Caco-2 (cell line): ENCODE results near the gene BABAM2. TPM values are rescaled to one million over a fixed set of nuclear protein-coding genes. Genes with fewer than 3 reads are reported as not detected.

ENCODE experiments used
- BruUV-seq: library from RNA; stranded (reverse); fragments of 400-500 nt; replicated peaks from 2 replicates; lab custom pipeline; 2021; lab: Mats Ljungman, UMichigan
- CTCF ChIA-PET: fragments of 300-600 bp; sonication (Branson Sonifier 250); formaldehyde crosslinking; loops from one replicate; lab custom pipeline; 2022; ENCODE audit warnings: antibody characterized with exemption; lab: Charles Lee
- POLR2A ChIA-PET: fragments of 300-600 bp; sonication (Branson Sonifier 250); formaldehyde crosslinking; loops from one replicate; lab custom pipeline; 2022; ENCODE audit warnings: antibody characterized with exemption; lab: Charles Lee
- DNase-seq, 2 experiments: peaks; one replicate each; pipeline versions ENCODE4 v3.0.0 to v3.0.0-alpha.2; 2020 to 2022
- H3K27me3 ChIP-seq: replicated peaks from 2 replicates; pipeline ENCODE4 v1.6.0; 2011; ENCODE audit warnings: low read length; ENCODE audit not compliant: control insufficient read depth, insufficient read depth
- H3K36me3 ChIP-seq: 2 replicates; pipeline ENCODE4 v1.5.1; 2011; ENCODE audit warnings: low read length; ENCODE audit not compliant: control insufficient read depth, insufficient read depth
- H3K4me1 ChIP-seq: fragments of 250-450 bp; sonication (Bioruptor Pico); 2 replicates; pipeline ENCODE4 v1.5.1; 2020; ENCODE audit warnings: mild to moderate bottlenecking
- H3K4me3 ChIP-seq: 2 replicates; pipeline ENCODE4 v1.5.1; 2011; ENCODE audit warnings: low read depth, mild to moderate bottlenecking, control low read depth, low read length
- H3K9me3 ChIP-seq: fragments of 250-450 bp; sonication (Bioruptor Pico); 2 replicates; pipeline ENCODE4 v1.5.1; 2020; ENCODE audit warnings: mild to moderate bottlenecking, moderate library complexity
- H3K27ac Mint-ChIP-seq: one replicate; pipeline ENCODE4 v1.8.0; 2022; ENCODE audit warnings: mixed read lengths; ENCODE audit not compliant: unreplicated experiment
- H3K27me3 Mint-ChIP-seq: one replicate; pipeline ENCODE4 v1.8.0; 2022; ENCODE audit warnings: mixed read lengths; ENCODE audit not compliant: insufficient read depth, unreplicated experiment
- H3K36me3 Mint-ChIP-seq: one replicate; pipeline ENCODE4 v1.8.0; 2022; ENCODE audit warnings: mild to moderate bottlenecking, mixed read lengths; ENCODE audit not compliant: insufficient read depth, unreplicated experiment
- H3K4me1 Mint-ChIP-seq: one replicate; pipeline ENCODE4 v1.8.0; 2022; ENCODE audit warnings: low read depth, mixed read lengths; ENCODE audit not compliant: unreplicated experiment
- H3K4me3 Mint-ChIP-seq: one replicate; pipeline ENCODE4 v1.8.0; 2022; ENCODE audit warnings: mild to moderate bottlenecking, moderate library complexity, mixed read lengths; ENCODE audit not compliant: unreplicated experiment
- H3K9me3 Mint-ChIP-seq: one replicate; pipeline ENCODE4 v1.8.0; 2022; ENCODE audit warnings: mixed read lengths; ENCODE audit not compliant: unreplicated experiment
- intact Hi-C: fragments of 100-400 bp; cut with micrococcal nuclease; formaldehyde crosslinking; loops from one replicate; pipeline ENCODE4 v1.10.0; 2022; ENCODE audit not compliant: unreplicated experiment
- total RNA-seq: library from RNA; stranded (reverse); gene quantifications from 2 replicates; pipeline ENCODE4 v1.2.3, GENCODE V29; 2022
- TF ChIP-seq, protein P1 (sequence below), 2 experiments: fragments of 200-600 bp in 1 of 2; IDR thresholded peaks; 1 replicate in 1 of 2; 2 replicates in 1 of 2; pipeline versions ENCODE4 v1.5.1 to v1.8.0; 2011 to 2022; ENCODE audit warnings: antibody characterized with exemption in 1 of 2, control low read depth in 1 of 2, inconsistent platforms in 1 of 2, low read depth in 1 of 2, low read length in 1 of 2, mild to moderate bottlenecking in 1 of 2, moderate library complexity in 1 of 2; ENCODE audit not compliant: insufficient read depth in 1 of 2, severe bottlenecking in 1 of 2, unreplicated experiment in 1 of 2

BABAM2 gene
- total RNA-seq, 1 experiment from 2014 or later = 57.3 TPM

DNA sequence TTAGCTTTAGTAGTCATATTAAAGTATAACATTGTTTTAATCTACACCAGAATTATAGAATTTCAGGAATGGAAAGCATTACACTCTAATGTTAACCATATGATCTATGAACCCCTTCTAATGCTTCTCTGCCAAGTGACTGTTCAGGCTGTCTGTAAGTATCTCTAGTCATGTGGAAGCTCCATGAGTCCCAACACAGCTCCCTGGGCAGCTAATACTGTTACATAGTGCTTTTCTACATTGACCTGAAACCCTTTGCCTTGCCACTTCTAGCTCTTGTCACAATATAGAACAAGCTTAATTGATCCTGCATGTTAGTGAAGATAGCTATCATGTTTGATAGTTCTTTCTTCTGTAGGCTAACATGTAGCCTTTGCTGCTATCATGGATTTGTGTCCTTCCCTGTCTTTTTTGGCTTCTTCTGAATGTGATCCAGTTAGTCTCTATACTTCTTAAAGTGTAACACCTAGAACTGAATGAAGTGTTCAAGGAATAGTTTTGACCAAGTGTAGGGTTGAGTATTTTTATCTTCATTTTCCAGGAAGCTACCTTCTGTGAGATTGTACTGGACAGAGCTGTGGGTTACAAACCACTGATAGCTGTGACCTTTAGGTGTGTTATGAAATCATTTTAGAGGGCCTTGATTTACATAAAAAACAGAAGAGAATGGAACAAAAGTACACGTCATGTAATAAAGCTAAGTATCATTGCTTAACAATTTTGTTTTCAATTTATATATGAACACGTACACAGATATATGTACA lies 23.7 kb downstream of the BABAM2 start:
- TF ChIP-seq, protein P1, sequence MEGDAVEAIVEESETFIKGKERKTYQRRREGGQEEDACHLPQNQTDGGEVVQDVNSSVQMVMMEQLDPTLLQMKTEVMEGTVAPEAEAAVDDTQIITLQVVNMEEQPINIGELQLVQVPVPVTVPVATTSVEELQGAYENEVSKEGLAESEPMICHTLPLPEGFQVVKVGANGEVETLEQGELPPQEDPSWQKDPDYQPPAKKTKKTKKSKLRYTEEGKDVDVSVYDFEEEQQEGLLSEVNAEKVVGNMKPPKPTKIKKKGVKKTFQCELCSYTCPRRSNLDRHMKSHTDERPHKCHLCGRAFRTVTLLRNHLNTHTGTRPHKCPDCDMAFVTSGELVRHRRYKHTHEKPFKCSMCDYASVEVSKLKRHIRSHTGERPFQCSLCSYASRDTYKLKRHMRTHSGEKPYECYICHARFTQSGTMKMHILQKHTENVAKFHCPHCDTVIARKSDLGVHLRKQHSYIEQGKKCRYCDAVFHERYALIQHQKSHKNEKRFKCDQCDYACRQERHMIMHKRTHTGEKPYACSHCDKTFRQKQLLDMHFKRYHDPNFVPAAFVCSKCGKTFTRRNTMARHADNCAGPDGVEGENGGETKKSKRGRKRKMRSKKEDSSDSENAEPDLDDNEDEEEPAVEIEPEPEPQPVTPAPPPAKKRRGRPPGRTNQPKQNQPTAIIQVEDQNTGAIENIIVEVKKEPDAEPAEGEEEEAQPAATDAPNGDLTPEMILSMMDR (IDR thresholded peaks at IDR 0.05; ENCODE audit: insufficient read depth in 1 of 2, low read depth in 1 of 2, low read length in 1 of 2, severe bottlenecking in 1 of 2, unreplicated experiment in 1 of 2) = no peak
- Histone ChIP-seq H3K27me3 (no peaks in the 10 kb centered on the region), H3K36me3 (no peaks in the 10 kb centered on the region; the same call in 1 of the 2 replicates), H3K9me3 (no peaks in the 10 kb centered on the region), H3K4me1 (peaks cover 18% of the 10 kb centered on the region), H3K4me3 (no peak overlapping the region)
- DNase-seq = no peak
- ChIA-PET POLR2A (interaction anchor here (0.8 kb wide), 1 partner anchor 24 kb away, joined by 7 read pairs; the partner anchor contains the start of genes BABAM2 and RBKS), CTCF (interaction anchor here (0.6 kb wide), 1 partner anchor 72 kb away, joined by 3 read pairs; no protein-coding TSS in a partner anchor)
- no peaks in the 10 kb centered on the region for H3K36me3 Mint-ChIP-seq
- no peaks in the 10 kb centered on the region for H3K4me1 Mint-ChIP-seq
- H3K27me3 Mint-ChIP-seq = no peaks in the 10 kb centered on the region
- BruUV-seq = no TSS peak
- intact Hi-C loops = no loop called here
- no peak overlapping the region for H3K27ac Mint-ChIP-seq
- H3K4me3 Mint-ChIP-seq = no peak overlapping the region
- H3K9me3 Mint-ChIP-seq = no peaks in the 10 kb centered on the region

DNA sequence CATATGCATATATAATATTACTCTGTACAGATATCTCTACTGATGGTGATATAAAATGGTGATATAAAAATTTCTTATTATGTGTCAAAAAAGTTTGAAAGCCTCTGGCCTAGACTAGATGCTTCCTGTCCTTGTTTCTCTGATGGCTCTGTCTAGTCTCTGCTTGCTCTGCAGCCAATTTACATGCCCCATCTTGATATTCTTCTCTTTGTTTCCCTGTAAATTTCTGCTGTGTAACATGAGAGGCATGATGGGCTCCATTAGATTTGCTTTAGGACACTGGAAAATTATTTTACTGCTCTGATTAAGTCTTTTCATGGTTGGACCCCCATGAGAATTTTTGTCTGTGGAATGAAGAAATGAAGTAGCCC lies 24.3 kb downstream of the BABAM2 start:
- H3K4me1 ChIP-seq = peaks cover 18% of the 10 kb centered on the region
- ChIA-PET POLR2A (interaction anchor here (0.8 kb wide), 1 partner anchor 24 kb away, joined by 7 read pairs; the partner anchor contains the start of genes BABAM2 and RBKS), CTCF (no interaction called here)
- no peaks in the 10 kb centered on the region for H3K9me3 ChIP-seq
- TF ChIP-seq, protein P1 (IDR thresholded peaks at IDR 0.05; ENCODE audit: insufficient read depth in 1 of 2, low read depth in 1 of 2, low read length in 1 of 2, severe bottlenecking in 1 of 2, unreplicated experiment in 1 of 2) = no peak
- no peak overlapping the region for H3K4me3 Mint-ChIP-seq
- no peaks in the 10 kb centered on the region for H3K36me3 Mint-ChIP-seq
- H3K27me3 ChIP-seq = no peaks in the 10 kb centered on the region
- H3K27me3 Mint-ChIP-seq = no peaks in the 10 kb centered on the region
- intact Hi-C loops = no loop called here
- no peak overlapping the region for H3K27ac Mint-ChIP-seq
- no peak overlapping the region for H3K4me3 ChIP-seq
- H3K36me3 ChIP-seq = no peaks in the 10 kb centered on the region; the same call in 1 of the 2 replicates
- DNase-seq = no peak
- BruUV-seq = no TSS peak
- H3K9me3 Mint-ChIP-seq = no peaks in the 10 kb centered on the region
- no peaks in the 10 kb centered on the region for H3K4me1 Mint-ChIP-seq

DNA sequence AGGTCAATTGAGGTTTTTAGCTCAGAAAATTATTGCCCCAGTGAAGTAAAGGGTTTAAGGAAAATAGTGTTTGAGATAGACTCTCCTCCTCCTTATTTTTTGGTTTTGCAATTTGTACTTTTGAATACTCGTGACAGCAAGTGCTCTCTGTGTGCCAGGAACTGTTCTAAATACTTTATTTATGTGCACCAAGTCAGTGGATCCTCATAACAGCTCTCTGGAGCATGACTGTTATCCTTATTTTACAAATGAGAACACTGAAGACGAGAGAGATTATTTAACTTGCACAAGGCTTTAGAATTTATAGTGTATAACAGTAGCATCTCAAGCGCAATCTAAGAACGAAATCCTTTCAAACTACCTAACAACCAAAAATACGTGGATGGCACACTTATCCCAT lies 24.7 kb downstream of the BABAM2 start:
- H3K4me1 Mint-ChIP-seq = no peaks in the 10 kb centered on the region
- Histone ChIP-seq H3K9me3 (no peaks in the 10 kb centered on the region), H3K4me1 (peaks cover 22% of the 10 kb centered on the region), H3K4me3 (no peak overlapping the region), H3K27me3 (no peaks in the 10 kb centered on the region), H3K36me3 (no peaks in the 10 kb centered on the region; the same call in 1 of the 2 replicates)
- H3K27me3 Mint-ChIP-seq = no peaks in the 10 kb centered on the region
- no peak for DNase-seq
- H3K4me3 Mint-ChIP-seq = no peak overlapping the region
- TF ChIP-seq, protein P1 (IDR thresholded peaks at IDR 0.05; ENCODE audit: insufficient read depth in 1 of 2, low read depth in 1 of 2, low read length in 1 of 2, severe bottlenecking in 1 of 2, unreplicated experiment in 1 of 2) = no peak
- H3K36me3 Mint-ChIP-seq = no peaks in the 10 kb centered on the region
- H3K9me3 Mint-ChIP-seq = no peaks in the 10 kb centered on the region
- POLR2A ChIA-PET = no interaction called here
- intact Hi-C loops = no loop called here
- BruUV-seq = no TSS peak
- no peak overlapping the region for H3K27ac Mint-ChIP-seq
- CTCF ChIA-PET = no interaction called here
